HG03097 (cell line): ENCODE measurements around the gene ALDH1A2.
"Not testable (repeated sequence)": the region's sequence is repeated elsewhere in the genome, so short reads cannot be mapped to it uniquely, and the experiment has no call there.

Experiments
- ATAC-seq: cut with Tn5 transposase; IDR thresholded peaks from one replicate; pipeline ENCODE4 v1.9.1; 2021; ENCODE audit not compliant: unreplicated experiment, low FRiP score

ALDH1A2 gene

GRCh38 chr15:58002338-58003126 lies 63.0 kb downstream of the ALDH1A2 start:
- ATAC-seq = no peak

- not testable (repeated sequence) for ATAC-seq
These were observed 65.8 kb downstream of the ALDH1A2 start for GRCh38 chr15:57999699-58000098.

GRCh38 chr15:57996561-57996960 lies 69.0 kb downstream of the ALDH1A2 start:
- no peak for ATAC-seq

GRCh38 chr15:57994221-57995049 lies 71.1 kb downstream of the ALDH1A2 start:
- no peak for ATAC-seq

GRCh38 chr15:57993409-57994145 lies 71.9 kb downstream of the ALDH1A2 start:
- no peak for ATAC-seq

- no peak for ATAC-seq
These were observed 72.7 kb downstream of the ALDH1A2 start for GRCh38 chr15:57992761-57993355.

GRCh38 chr15:57973534-57973933 lies 92.0 kb downstream of the ALDH1A2 start:
- no peak for ATAC-seq

- no peak for ATAC-seq
These were observed 92.6 kb downstream of the ALDH1A2 start for GRCh38 chr15:57972864-57973263.

DNA sequence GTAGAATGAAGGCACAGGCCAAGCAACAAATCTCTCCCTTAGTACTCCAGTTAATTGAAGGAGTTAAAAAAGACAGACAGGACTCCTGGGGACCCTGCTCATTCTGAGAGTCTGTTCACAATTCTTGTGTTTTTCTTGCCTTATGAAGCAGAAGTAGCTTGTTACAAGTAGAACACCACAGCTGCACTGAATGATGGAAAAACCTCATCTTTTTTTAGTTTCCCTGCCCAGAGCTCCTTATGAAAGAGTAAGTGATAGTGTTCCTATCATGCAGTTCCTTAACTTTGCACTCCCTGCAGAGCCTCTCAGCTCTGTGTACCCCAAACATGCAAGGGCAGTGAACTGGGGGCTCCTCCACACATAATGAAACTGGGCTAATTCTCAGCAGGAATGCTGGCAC lies 95.5 kb downstream of the ALDH1A2 start:
- no peak for ATAC-seq

GRCh38 chr15:57969355-57969754 lies 96.2 kb downstream of the ALDH1A2 start:
- ATAC-seq = no peak

- ATAC-seq = no peak
These were observed 102.6 kb downstream of the ALDH1A2 start for GRCh38 chr15:57962887-57963286.

- no peak for ATAC-seq
These were observed 103.6 kb downstream of the ALDH1A2 start for GRCh38 chr15:57961919-57962318.

GRCh38 chr15:57957113-57957512 lies 108.4 kb downstream of the ALDH1A2 start:
- ATAC-seq = no peak

DNA sequence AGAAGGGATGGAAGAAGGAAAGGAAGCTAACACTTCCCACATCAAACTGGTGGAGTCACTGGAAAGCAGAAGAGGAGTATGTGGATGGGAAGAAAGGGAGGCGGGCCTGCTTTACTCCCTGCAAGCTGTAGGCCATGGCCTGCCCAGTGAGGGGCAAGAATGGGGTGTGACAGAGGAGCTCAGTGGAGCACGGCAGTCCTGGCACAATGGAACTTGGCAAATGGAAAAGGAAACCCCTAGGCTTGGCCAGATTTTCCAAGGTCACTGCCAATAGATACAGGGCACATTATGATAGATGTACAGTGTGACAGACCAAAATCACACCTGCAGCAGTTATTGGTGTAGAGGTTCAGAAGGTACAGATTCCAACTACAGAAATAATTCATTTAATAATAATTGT lies 111.6 kb downstream of the ALDH1A2 start:
- no peak for ATAC-seq

DNA sequence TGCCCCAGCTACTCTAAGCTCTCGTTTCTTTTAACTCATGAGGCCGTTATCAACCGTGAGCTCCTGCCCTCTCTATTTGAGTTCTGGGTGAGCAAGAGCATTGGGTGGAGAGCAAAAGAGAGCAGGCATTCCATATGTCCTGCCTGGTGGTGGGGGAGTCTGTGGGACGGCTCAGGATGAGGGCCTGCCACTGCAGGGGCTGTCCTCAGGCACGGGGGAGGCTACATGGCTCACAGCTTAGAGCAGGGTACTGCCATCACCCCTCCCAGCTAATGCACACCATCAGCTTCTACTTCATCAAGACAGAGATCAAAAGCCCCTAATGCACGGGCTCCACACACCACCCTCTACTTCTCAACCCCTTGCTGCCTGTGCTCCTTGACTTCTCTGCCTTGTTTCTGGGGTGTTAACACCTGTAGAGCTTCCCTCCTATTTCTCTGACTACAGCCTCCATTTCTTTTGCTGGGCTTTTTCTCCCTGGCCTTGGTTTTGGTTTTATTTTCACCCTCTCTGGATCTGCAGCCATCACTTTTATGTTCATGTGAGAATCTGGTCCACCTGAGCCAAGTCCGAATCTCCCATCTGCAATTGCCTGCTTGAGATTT lies 114.1 kb downstream of the ALDH1A2 start:
- ATAC-seq = no peak

DNA sequence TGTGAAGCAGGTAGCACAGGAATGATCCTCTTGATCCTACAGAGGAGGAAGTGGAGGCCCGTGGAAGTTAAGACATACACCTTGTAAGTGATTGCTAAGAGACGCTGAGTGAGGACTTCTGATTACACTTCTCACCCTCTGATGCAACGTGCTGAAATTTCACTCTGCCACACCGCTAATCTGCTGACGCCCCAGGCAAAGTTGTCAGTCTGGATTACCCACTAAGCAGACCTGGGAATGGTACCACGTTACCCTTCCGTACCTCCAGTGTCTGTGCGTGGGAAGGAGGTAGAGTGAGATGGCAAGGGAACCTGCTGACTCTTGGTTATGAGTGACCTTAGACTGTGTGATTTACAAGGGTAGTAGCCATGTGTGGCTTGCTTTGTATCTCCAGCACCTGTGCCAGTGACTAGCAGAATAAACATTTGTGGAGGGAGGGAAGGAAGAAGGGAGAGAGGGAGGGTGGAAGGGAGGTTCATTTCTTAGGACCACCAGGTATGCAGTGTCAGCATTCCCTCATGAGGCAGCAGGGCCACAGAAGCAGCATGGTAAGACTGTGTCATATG lies 115.0 kb downstream of the ALDH1A2 start:
- ATAC-seq = no peak

DNA sequence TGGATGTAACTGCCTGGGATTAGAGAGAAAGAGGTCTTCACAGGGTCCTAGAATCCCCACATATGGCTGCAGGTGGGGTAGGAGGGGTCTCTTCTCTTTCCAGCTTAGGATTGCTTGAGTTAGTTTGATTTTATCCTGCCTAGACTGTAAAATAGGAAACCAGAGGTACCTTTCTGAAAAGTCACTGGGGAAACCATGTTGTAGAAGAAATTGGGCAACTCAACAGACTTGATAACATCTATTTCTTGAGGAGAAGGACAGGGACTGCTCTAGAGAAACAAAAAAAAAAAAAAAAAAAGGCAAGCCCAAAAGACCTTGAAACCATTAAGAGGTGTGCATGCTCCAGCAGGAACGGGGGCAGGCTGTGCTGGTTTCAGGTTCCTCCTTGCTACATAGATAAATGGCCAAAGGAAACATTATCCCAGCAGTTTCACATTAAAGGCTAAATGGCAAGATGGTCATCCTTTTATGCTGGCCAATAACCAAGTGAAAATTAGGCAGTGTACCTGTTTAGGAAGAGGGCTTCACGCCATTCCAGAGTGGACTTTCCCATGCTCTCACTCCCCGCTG lies 116.1 kb downstream of the ALDH1A2 start:
- no peak for ATAC-seq

- ATAC-seq = no peak
These were observed 116.9 kb downstream of the ALDH1A2 start for GRCh38 chr15:57948351-57949289.

DNA sequence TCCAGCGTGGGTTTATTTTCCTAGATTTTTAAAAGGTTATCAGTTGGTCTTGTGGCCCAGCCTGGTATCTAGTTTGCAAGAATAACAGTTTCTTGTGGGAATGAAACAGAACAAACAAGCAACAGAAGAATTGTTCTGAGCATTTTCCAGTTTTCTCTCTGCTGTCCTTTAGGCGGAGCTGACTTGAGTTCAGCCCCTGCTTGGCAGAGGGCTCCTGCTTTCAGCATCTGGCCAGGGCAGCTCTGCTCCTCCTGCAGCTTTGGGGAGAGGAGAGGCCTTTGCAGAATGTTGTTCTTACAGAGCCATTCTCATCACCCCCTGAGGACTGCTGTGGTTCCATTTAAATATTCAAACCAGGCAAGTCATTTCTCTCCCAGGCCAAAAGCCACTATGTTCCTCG lies 117.7 kb downstream of the ALDH1A2 start:
- ATAC-seq = no peak
